Right atrium auricular region (tissue), 2 donors: ENCODE results near the gene PRF1. TPM values are rescaled to one million over a fixed set of nuclear protein-coding genes. Genes with fewer than 3 reads are reported as not detected.
"Not testable (repeated sequence)": the region's sequence is repeated elsewhere in the genome, so short reads cannot be mapped to it uniquely, and the experiment has no call there.

Experiments
- DNase-seq: peaks from one replicate; pipeline ENCODE4 v3.0.0-alpha.2; 2019; ENCODE audit warnings: low spot score
- H3K27ac ChIP-seq, 2 donors: fragments of 200-600 bp; sonication (generic); 1 replicate in 1 of 2; 2 replicates in 1 of 2; pipeline ENCODE4 v1.5.1; 2016 to 2019
- H3K27me3 ChIP-seq, 2 donors: fragments of 200-600 bp; sonication (generic); one replicate each; pipeline versions ENCODE4 v1.5.1 to v1.6.0; 2017 to 2019
- H3K36me3 ChIP-seq: fragments of 200-600 bp; sonication (generic); one replicate; pipeline ENCODE4 v1.5.1; 2016
- H3K4me1 ChIP-seq, 2 donors: fragments of 200-600 bp; sonication (generic); one replicate each; pipeline versions ENCODE4 v1.5.1 to v1.6.0; 2017 to 2019
- H3K4me3 ChIP-seq, 2 donors: fragments of 200-600 bp; sonication (generic); 1 replicate in 1 of 2; 2 replicates in 1 of 2; pipeline ENCODE4 v1.5.1; 2017 to 2019; ENCODE audit warnings: mild to moderate bottlenecking in 1 of 2, moderate library complexity in 1 of 2
- H3K9me3 ChIP-seq, 2 donors: fragments of 200-600 bp; sonication (generic); one replicate each; pipeline ENCODE4 v1.5.1; 2019
- total RNA-seq, 2 donors: library from RNA; depleted of rRNA; stranded (reverse); fragments of >200 nt; gene quantifications; one replicate each; pipeline ENCODE4 v1.1.0, GENCODE V29; 2016
- TF ChIP-seq, protein P1 (sequence below), 2 donors: fragments of 200-600 bp; sonication (generic); IDR thresholded peaks; one replicate each; pipeline ENCODE4 v1.5.1; 2019; ENCODE audit warnings: antibody characterized with exemption in 2 of 2

The PRF1 gene
- total RNA-seq, 2 donors from 2014 or later, result 1.1 to 1.4 TPM

DNA sequence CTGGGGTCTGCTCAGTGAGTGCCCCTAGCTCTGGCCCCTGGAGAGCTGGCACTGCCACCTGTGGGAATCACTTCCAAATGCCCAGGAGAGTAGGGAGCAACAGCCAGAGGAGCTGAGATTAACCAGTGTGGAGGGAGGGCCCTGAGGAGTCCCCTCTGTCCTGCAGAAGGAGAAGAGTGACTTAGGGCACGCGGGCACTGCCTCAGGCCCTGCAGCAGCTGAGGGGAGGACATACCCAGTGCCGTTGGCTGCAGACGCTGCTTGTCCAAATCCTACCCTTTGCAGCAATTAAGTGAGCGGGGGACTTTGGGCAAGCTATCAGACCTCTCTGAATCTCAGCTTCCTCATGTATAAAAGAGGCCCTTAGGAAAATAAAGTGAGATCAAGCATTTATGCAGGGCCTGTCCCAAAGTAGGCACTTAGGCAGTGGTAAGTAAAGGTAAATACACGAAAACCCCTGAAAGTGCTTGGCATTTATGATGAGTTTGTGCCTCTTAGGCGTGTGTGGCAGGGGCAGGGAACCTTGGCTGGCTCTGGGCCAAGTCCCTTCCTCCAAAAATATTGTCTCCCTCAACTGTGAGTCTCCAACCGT, 16.9 kb downstream of the PRF1 start:
- no peak for DNase-seq
- H3K27ac ChIP-seq, result no peak overlapping the region
- no peaks in the 10 kb centered on the region for H3K9me3 ChIP-seq
- TF ChIP-seq, protein P1, sequence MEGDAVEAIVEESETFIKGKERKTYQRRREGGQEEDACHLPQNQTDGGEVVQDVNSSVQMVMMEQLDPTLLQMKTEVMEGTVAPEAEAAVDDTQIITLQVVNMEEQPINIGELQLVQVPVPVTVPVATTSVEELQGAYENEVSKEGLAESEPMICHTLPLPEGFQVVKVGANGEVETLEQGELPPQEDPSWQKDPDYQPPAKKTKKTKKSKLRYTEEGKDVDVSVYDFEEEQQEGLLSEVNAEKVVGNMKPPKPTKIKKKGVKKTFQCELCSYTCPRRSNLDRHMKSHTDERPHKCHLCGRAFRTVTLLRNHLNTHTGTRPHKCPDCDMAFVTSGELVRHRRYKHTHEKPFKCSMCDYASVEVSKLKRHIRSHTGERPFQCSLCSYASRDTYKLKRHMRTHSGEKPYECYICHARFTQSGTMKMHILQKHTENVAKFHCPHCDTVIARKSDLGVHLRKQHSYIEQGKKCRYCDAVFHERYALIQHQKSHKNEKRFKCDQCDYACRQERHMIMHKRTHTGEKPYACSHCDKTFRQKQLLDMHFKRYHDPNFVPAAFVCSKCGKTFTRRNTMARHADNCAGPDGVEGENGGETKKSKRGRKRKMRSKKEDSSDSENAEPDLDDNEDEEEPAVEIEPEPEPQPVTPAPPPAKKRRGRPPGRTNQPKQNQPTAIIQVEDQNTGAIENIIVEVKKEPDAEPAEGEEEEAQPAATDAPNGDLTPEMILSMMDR (IDR thresholded peaks at IDR 0.05), result no peak
- H3K27me3 ChIP-seq, result no peaks in the 10 kb centered on the region
- H3K36me3 ChIP-seq, result no peaks in the 10 kb centered on the region
- H3K4me1 ChIP-seq, result peaks cover 0 to 36% of the 10 kb centered on the region in 2 donors
- H3K4me3 ChIP-seq, result no peak overlapping the region

DNA sequence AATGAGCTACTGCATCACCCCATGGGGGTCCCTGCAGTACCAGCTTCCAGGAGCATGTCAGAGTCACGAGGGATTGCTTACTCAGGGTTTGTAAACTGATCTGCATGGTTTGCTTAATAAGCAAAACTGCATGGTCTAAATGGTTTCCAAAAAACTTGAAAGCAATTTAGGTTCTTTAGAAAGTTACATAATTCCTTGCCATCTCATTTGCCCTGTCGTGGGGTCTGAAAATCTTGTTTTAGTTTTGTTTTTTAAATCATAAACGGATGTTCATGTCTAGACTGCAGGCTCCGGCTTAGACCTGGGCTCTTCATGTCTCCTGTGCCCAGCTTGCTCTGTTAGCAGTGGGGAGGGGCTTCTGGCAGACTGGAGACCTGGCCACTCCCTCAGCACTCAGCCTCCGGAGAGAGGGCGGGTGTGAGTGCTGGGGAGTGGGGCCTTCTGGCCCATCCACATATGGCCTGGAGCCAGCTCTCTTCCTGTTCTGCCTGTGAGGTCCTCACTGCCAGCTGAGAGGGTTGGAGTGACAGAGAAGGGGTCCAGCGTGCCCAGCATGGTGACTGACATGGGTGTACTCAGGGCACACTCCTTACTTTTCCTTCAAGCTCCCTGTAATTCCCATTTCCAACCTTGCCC, 17.5 kb downstream of the PRF1 start:
- DNase-seq, result no peak
- Histone ChIP-seq H3K4me3 (no peak overlapping the region), H3K27ac (no peak overlapping the region), H3K4me1 (peaks cover 0 to 32% of the 10 kb centered on the region in 2 donors), H3K36me3 (no peaks in the 10 kb centered on the region), H3K9me3 (no peaks in the 10 kb centered on the region), H3K27me3 (no peaks in the 10 kb centered on the region)
- TF ChIP-seq, protein P1 (IDR thresholded peaks at IDR 0.05), result no peak

DNA sequence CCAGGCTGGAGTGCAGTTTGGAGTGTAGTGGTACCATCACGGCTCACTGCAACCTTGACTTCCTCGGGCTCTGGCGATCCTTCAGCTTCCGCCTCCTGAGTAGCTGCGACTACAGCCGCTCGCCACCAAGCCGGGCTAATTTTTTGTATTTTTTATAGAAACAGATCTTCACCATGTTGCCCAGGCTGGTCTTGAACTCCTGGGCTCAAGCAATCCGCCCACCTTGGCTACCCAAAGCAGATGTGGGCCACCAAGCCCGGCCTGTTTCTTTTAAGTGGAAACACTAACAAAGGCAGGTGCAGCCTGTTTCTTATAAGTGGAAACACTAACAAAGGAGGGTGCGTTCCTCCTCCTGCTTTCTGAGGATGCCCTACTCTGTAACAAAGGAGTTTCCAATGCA, 18.2 kb downstream of the PRF1 start:
- no peak overlapping the region for H3K27ac ChIP-seq
- no peaks in the 10 kb centered on the region for H3K9me3 ChIP-seq
- H3K27me3 ChIP-seq, result no peaks in the 10 kb centered on the region
- DNase-seq, result no peak
- TF ChIP-seq, protein P1 (IDR thresholded peaks at IDR 0.05), result no peak
- peaks cover 0 to 30% of the 10 kb centered on the region in 2 donors for H3K4me1 ChIP-seq
- H3K4me3 ChIP-seq, result no peak overlapping the region
- H3K36me3 ChIP-seq, result no peaks in the 10 kb centered on the region

DNA sequence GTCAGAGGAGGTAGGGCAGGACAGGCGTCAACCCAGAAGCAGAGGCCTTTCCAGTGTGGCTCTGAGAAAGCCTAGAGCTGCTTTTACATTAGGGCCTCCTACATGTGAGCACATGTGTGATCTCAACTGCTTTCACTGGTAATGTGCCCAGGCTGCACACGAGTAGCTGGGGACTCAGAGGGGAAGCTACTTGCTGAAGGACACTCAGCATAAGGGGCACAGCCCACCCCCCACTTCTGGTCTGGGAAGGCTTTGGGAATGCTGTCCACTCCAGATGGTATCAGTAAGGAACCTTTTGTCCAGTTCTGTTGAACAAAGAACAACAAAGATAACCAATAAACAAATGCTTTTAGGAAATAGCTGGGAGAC, 18.9 kb downstream of the PRF1 start:
- DNase-seq, result no peak
- no peak overlapping the region for H3K27ac ChIP-seq
- no peaks in the 10 kb centered on the region for H3K9me3 ChIP-seq
- H3K4me1 ChIP-seq, result peaks cover 0 to 30% of the 10 kb centered on the region in 2 donors
- no peak overlapping the region for H3K4me3 ChIP-seq
- no peaks in the 10 kb centered on the region for H3K36me3 ChIP-seq
- H3K27me3 ChIP-seq, result no peaks in the 10 kb centered on the region
- TF ChIP-seq, protein P1 (IDR thresholded peaks at IDR 0.05), result no peak

DNA sequence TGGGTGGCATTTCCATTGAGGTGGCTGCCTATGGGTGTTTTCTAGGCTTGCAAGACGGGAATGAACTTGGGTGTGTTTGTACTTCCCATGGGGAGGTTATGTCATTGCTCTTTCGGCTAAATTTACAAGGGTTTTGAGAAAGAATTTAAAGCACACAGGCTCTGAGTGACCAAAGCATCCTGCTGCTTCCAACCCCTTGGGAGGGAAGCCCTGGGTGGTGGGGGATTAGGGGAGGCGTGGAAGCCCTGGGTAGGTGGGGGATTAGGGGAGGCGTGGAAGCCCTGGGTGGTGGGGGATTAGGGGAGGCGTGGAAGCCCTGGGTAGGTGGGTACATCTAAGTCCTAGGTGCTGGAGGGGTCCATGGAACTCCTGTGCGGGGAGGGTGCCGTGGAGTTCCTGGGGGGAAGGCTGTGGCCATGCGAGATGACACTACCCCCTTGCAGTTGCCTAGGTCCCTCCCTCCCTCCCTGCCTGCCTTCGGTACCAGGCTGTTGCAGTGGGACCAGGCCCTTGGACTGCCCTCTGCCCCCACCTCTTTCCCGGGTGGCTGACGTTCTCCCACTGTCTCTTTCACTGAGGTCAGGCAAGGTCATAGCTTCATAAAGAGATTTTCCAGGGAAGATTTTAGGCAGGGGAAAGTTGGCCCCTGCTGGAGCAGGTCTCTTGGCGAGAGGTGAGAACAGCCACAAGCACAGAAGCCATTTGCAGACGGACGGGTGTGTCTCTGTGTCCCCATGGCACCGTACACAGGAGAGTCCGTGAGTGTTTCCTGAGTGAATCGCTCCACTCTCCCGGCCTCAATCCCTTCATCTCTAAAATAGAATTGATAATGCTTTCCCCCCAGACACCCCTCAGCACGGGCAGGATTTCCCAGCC, 19.5 kb downstream of the PRF1 start:
- Histone ChIP-seq H3K9me3 (no peaks in the 10 kb centered on the region), H3K27ac (no peak overlapping the region), H3K36me3 (no peaks in the 10 kb centered on the region), H3K4me1 (peaks cover 0 to 30% of the 10 kb centered on the region in 2 donors), H3K27me3 (no peaks in the 10 kb centered on the region), H3K4me3 (no peak overlapping the region)
- TF ChIP-seq, protein P1 (IDR thresholded peaks at IDR 0.05), result no peak
- no peak for DNase-seq

DNA sequence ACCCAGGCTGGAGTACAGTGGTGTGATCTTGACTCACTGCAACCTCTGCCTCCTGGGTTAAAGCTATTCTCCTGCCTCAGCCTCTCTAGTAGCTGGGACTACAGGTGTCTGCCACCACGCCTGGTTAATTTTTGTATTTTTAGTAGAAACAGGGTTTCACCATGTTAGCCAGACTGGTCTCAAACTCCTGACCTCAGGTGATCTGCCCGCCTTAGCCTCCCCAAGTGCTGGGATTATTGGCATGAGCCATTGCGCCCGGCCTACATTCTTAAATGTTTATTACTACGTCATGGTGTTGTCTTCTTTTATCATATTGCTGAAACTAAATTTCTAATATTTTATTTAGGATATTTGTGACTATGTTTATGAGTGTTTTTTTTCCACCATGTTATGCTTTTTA, 21.4 kb downstream of the PRF1 start:
- not testable (repeated sequence) for H3K27ac ChIP-seq, DNase-seq, H3K4me3 ChIP-seq, H3K27me3 ChIP-seq, H3K9me3 ChIP-seq, H3K36me3 ChIP-seq
- H3K4me1 ChIP-seq, result peaks cover 0 to 37% of the 10 kb centered on the region in 2 donors
